GM19351 (cell line): ENCODE data around the gene FAXC.
"Not testable (repeated sequence)": the region's sequence is repeated elsewhere in the genome, so short reads cannot be mapped to it uniquely, and the experiment has no call there.

Experiments used
- ATAC-seq: cut with Tn5 transposase; IDR thresholded peaks from one replicate; pipeline ENCODE4 v1.9.1; 2021; ENCODE audit warnings: mild to moderate bottlenecking, moderate library complexity; ENCODE audit not compliant: unreplicated experiment

FAXC gene

GRCh38 chr6:99344289-99344688, 5.2 kb downstream of the FAXC start:
- no peak for ATAC-seq

GRCh38 chr6:99341862-99342455, 7.5 kb downstream of the FAXC start:
- ATAC-seq: peak; percentile 45

- no peak for ATAC-seq
Observed at GRCh38 chr6:99338188-99338587, 11.3 kb downstream of the FAXC start.

- not testable (repeated sequence) for ATAC-seq
Observed at GRCh38 chr6:99335298-99335697, 14.2 kb downstream of the FAXC start.

- peak; percentile 38 for ATAC-seq
Observed at GRCh38 chr6:99334526-99335127, 14.8 kb downstream of the FAXC start.

- ATAC-seq: peak; percentile 85
Observed at GRCh38 chr6:99333068-99333467, 16.4 kb downstream of the FAXC start.

- no peak for ATAC-seq
Observed at GRCh38 chr6:99331531-99331930, 17.9 kb downstream of the FAXC start.

GRCh38 chr6:99330159-99330558, 19.3 kb downstream of the FAXC start:
- ATAC-seq: peak; percentile 60

- no peak for ATAC-seq
Observed at GRCh38 chr6:99324996-99325395, 24.5 kb downstream of the FAXC start.

- ATAC-seq: no peak
Observed at GRCh38 chr6:99318566-99318965, 30.9 kb downstream of the FAXC start.

- ATAC-seq: no peak
Observed at GRCh38 chr6:99312354-99312753, 37.1 kb downstream of the FAXC start.

- ATAC-seq: no peak
Observed at GRCh38 chr6:99310553-99310952, 38.9 kb downstream of the FAXC start.

- no peak for ATAC-seq
Observed at GRCh38 chr6:99309557-99309956, 39.9 kb downstream of the FAXC start.

GRCh38 chr6:99308788-99309187, 40.7 kb downstream of the FAXC start:
- no peak for ATAC-seq

- ATAC-seq: no peak
Observed at GRCh38 chr6:99307295-99307907, 42.1 kb downstream of the FAXC start.

- ATAC-seq: no peak
Observed at GRCh38 chr6:99306341-99306740, 43.1 kb downstream of the FAXC start.

GRCh38 chr6:99305021-99305554, 44.4 kb downstream of the FAXC start:
- peak; percentile 76 for ATAC-seq

- ATAC-seq: no peak
Observed at GRCh38 chr6:99297415-99297814, 52.1 kb downstream of the FAXC start.

GRCh38 chr6:99297006-99297405, 52.5 kb downstream of the FAXC start:
- no peak for ATAC-seq

- no peak for ATAC-seq
Observed at GRCh38 chr6:99296261-99296660, 53.2 kb downstream of the FAXC start.

- no peak for ATAC-seq
Observed at GRCh38 chr6:99295276-99295675, 54.2 kb downstream of the FAXC start.

- ATAC-seq: no peak
Observed at GRCh38 chr6:99294786-99295185, 54.7 kb downstream of the FAXC start.
